Liver (tissue), 9 donors: ENCODE measurements around the gene GNAI2. TPM values are rescaled to one million over a fixed set of nuclear protein-coding genes. Genes with fewer than 3 reads are reported as not detected.

ENCODE experiments used
- DNase-seq: peaks from one replicate; pipeline ENCODE4 v3.0.0-alpha.2; 2017; ENCODE audit warnings: low spot score
- H3K27ac ChIP-seq, 2 donors: one replicate each; pipeline ENCODE4 v1.7.0; 2013; ENCODE audit warnings: inconsistent platforms in 2 of 2, low read length in 2 of 2, control low read depth in 1 of 2, low read depth in 1 of 2, mild to moderate bottlenecking in 1 of 2
- H3K27me3 ChIP-seq, 4 donors: one replicate each; pipeline versions ENCODE4 v1.6.1 to v1.7.0; 2013; ENCODE audit warnings: low read length in 3 of 4, inconsistent platforms in 1 of 4, mild to moderate bottlenecking in 1 of 4, moderate library complexity in 1 of 4; ENCODE audit not compliant: control insufficient read depth in 4 of 4, insufficient read depth in 4 of 4
- H3K36me3 ChIP-seq, 4 donors: one replicate each; pipeline versions ENCODE4 v1.6.1 to v1.7.0; 2013; ENCODE audit warnings: low read length in 3 of 4, mild to moderate bottlenecking in 3 of 4, low read depth in 1 of 4, moderate library complexity in 1 of 4; ENCODE audit not compliant: control insufficient read depth in 4 of 4, insufficient read depth in 3 of 4
- H3K4me1 ChIP-seq, 4 donors: one replicate each; pipeline versions ENCODE4 v1.6.1 to v1.7.0; 2013; ENCODE audit warnings: low read length in 3 of 4, mild to moderate bottlenecking in 3 of 4, moderate library complexity in 1 of 4; ENCODE audit not compliant: control insufficient read depth in 4 of 4, insufficient read depth in 4 of 4
- H3K4me3 ChIP-seq, 3 donors: one replicate each; pipeline versions ENCODE4 v1.6.1 to v1.7.0; 2013; ENCODE audit warnings: low read length in 3 of 3, control low read depth in 1 of 3, low read depth in 1 of 3, mild to moderate bottlenecking in 1 of 3
- H3K9ac ChIP-seq, 2 donors: one replicate each; pipeline ENCODE4 v1.7.0; 2013; ENCODE audit warnings: low read length in 2 of 2, mild to moderate bottlenecking in 2 of 2, moderate library complexity in 2 of 2, control low read depth in 1 of 2, low read depth in 1 of 2
- H3K9me3 ChIP-seq, 4 donors: one replicate each; pipeline versions ENCODE4 v1.6.1 to v1.7.0; 2013; ENCODE audit warnings: low read length in 3 of 4; ENCODE audit not compliant: control insufficient read depth in 4 of 4
- EGR1 ChIP-seq, 2 donors: IDR thresholded peaks; 2 replicates each; pipeline ENCODE4 v1.6.1; 2016 to 2018; ENCODE audit warnings: antibody characterized with exemption in 2 of 2, low read depth in 2 of 2
- FOXA1 ChIP-seq: IDR thresholded peaks from 2 replicates; pipeline ENCODE4 v1.6.1; 2016; ENCODE audit warnings: antibody characterized with exemption
- FOXA2 ChIP-seq: IDR thresholded peaks from 2 replicates; pipeline ENCODE4 v1.6.1; 2016; ENCODE audit warnings: antibody characterized with exemption
- GABPA ChIP-seq, 2 donors: IDR thresholded peaks in 1 of 2; conservative IDR thresholded peaks in 1 of 2; 2 replicates each; pipeline ENCODE4 v1.6.1; 2016; ENCODE audit warnings: antibody characterized with exemption in 2 of 2, mild to moderate bottlenecking in 1 of 2, moderate library complexity in 1 of 2
- HNF4A ChIP-seq, 2 donors: conservative IDR thresholded peaks; 2 replicates each; pipeline ENCODE4 v1.6.1; 2016; ENCODE audit warnings: antibody characterized with exemption in 2 of 2, mild to moderate bottlenecking in 2 of 2
- HNF4G ChIP-seq: IDR thresholded peaks from 2 replicates; pipeline ENCODE4 v1.6.1; 2016; ENCODE audit warnings: antibody characterized with exemption
- JUND ChIP-seq, 2 donors: IDR thresholded peaks; 2 replicates each; pipeline ENCODE4 v1.6.1; 2016; ENCODE audit warnings: antibody characterized with exemption in 2 of 2
- NR2F2 ChIP-seq: IDR thresholded peaks from 2 replicates; pipeline ENCODE4 v1.6.1; 2016; ENCODE audit warnings: antibody characterized with exemption
- RAD21 ChIP-seq, 2 donors: IDR thresholded peaks; 2 replicates each; pipeline ENCODE4 v1.6.1; 2016; ENCODE audit warnings: antibody characterized with exemption in 2 of 2, mild to moderate bottlenecking in 2 of 2
- RXRA ChIP-seq, 2 donors: IDR thresholded peaks; 2 replicates each; pipeline ENCODE4 v1.6.1; 2017 to 2018; ENCODE audit warnings: antibody characterized with exemption in 2 of 2, mild to moderate bottlenecking in 1 of 2
- SP1 ChIP-seq: IDR thresholded peaks from 2 replicates; pipeline ENCODE4 v1.6.1; 2018; ENCODE audit warnings: antibody characterized with exemption, mild to moderate bottlenecking
- TAF1 ChIP-seq: conservative IDR thresholded peaks from 2 replicates; pipeline ENCODE4 v1.6.1; 2016; ENCODE audit warnings: antibody characterized with exemption, mild to moderate bottlenecking
- YY1 ChIP-seq: IDR thresholded peaks from 2 replicates; pipeline ENCODE4 v1.6.1; 2016; ENCODE audit warnings: antibody characterized with exemption, mild to moderate bottlenecking
- WGBS: extraction: QIAGEN DNeasy Blood & Tissue Kit; methylation state at CpG from one replicate; pipeline ENCODE4 v1.1.7; 2013; 5-methylcytosine and 5-hydroxymethylcytosine counted together
- polyA plus RNA-seq, 2 donors: library from polyadenylated mRNA; stranded (reverse) in 1 of 2; unstranded in 1 of 2; fragments of 200-250 nt in 1 of 2; fragments of >200 nt in 1 of 2; fragmentation: Nextera tagmentation in 1 of 2; extraction: Ambion mirVana in 1 of 2; gene quantifications; one replicate each; pipeline versions ENCODE4 v1.2.1 to v1.2.3, GENCODE V29; 2013 to 2015
- total RNA-seq, 2 donors: library from RNA; depleted of rRNA; stranded (reverse); fragments of >200 nt; gene quantifications; one replicate each; pipeline ENCODE4 v1.2.3, GENCODE V29; 2014
- TF ChIP-seq, protein P1 (sequence below): IDR thresholded peaks from 2 replicates; pipeline ENCODE4 v1.6.1; 2016; ENCODE audit warnings: antibody characterized with exemption, mild to moderate bottlenecking
- TF ChIP-seq, protein P2 (sequence below): IDR thresholded peaks from 2 replicates; pipeline ENCODE4 v1.6.1; 2016; ENCODE audit warnings: antibody characterized with exemption
- TF ChIP-seq, protein P3 (sequence below): fragments of 150-350 bp; IDR thresholded peaks from 2 replicates; pipeline ENCODE4 v1.5.1; 2017; ENCODE audit warnings: improper control_type of control experiment, low read depth, low read length; ENCODE audit not compliant: missing input control
- TF ChIP-seq, protein P4 (sequence below): IDR thresholded peaks from 2 replicates; pipeline ENCODE4 v1.6.1; 2016; ENCODE audit warnings: antibody characterized with exemption
- TF ChIP-seq, protein P5 (sequence below): IDR thresholded peaks from 2 replicates; pipeline ENCODE4 v1.6.1; 2016; ENCODE audit warnings: antibody characterized with exemption
- donor health status: healthy.
- donor health status: healthy.
- donor health status: healthy.
- donor health status: healthy.
- donor health status: healthy.

GNAI2 gene
- total and polyA plus RNA-seq, 4 donors: 58.3 to 86.3 (median 62.3) TPM

DNA sequence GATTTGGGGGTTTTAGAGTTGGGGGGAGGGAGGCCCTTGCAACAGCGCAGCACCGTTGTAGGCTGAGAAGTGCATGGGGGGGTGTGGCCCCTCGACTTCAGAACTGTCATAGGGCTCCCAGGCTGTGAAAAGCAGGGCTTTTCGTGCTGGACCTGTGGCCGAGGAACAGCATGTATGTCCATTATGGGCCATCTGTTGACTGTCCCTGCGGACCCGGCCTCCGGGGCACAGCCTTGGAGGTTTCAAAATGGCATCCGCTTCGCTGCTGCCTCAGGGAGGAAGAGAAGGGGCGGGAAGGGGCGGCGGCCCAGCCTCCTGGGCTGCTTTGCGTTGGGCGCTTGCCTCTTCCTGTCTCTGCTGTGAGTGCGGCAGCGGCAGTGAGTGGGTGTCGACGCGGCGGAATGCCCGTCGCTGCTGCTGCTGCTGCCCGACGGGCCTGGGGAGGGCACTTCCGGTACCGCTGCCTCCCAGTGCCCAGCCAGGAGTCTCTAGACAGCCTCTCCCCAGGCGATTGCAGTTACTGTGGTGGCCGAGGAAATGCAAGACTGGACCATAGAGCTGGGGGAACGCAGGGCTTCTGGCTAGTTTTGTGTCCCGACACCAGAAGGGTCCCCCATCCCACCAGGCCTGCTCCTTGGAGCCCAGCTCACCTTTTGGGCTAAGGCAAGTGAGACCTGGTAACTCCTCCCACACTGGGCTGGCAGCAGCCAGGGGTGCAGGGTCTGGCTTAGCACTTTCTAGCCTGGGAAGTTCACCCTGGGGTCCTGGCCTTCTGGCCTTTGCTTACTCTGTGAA, 1.9 kb downstream of the GNAI2 start:
- Histone ChIP-seq H3K4me1 (peaks cover 18 to 63% (median 48%) of the 10 kb centered on the region in 4 donors), H3K27ac (peak overlapping the region; percentile 89 to 91), H3K9ac (peak overlapping the region; percentile 77 to 86), H3K4me3 (peak overlapping the region; percentile 70 to 83 (median 80)), H3K9me3 (no peaks in the 10 kb centered on the region), H3K27me3 (no peaks in the 10 kb centered on the region), H3K36me3 (no peaks in the 10 kb centered on the region)
- DNase-seq: peak; percentile 61
- 10% methylated on average over 31 of the region's 31 CpGs for WGBS
- TF ChIP-seq YY1 (peak; percentile 95), TAF1 (peak; percentile 50), HNF4G (no peak), SP1 (no peak), GABPA (IDR thresholded peaks at IDR 0.05 in 1 of 2, conservative IDR thresholded peaks at IDR 0.05 in 1 of 2) (peak; percentile 30 to 79), NR2F2 (peak; percentile 20), EGR1 (IDR thresholded peaks at IDR 0.05; ENCODE audit: low read depth in 2 of 2) (peak; percentile 17 to 27), RAD21 (IDR thresholded peaks at IDR 0.05) (no peak), FOXA1 (no peak)
- TF ChIP-seq, protein P1, sequence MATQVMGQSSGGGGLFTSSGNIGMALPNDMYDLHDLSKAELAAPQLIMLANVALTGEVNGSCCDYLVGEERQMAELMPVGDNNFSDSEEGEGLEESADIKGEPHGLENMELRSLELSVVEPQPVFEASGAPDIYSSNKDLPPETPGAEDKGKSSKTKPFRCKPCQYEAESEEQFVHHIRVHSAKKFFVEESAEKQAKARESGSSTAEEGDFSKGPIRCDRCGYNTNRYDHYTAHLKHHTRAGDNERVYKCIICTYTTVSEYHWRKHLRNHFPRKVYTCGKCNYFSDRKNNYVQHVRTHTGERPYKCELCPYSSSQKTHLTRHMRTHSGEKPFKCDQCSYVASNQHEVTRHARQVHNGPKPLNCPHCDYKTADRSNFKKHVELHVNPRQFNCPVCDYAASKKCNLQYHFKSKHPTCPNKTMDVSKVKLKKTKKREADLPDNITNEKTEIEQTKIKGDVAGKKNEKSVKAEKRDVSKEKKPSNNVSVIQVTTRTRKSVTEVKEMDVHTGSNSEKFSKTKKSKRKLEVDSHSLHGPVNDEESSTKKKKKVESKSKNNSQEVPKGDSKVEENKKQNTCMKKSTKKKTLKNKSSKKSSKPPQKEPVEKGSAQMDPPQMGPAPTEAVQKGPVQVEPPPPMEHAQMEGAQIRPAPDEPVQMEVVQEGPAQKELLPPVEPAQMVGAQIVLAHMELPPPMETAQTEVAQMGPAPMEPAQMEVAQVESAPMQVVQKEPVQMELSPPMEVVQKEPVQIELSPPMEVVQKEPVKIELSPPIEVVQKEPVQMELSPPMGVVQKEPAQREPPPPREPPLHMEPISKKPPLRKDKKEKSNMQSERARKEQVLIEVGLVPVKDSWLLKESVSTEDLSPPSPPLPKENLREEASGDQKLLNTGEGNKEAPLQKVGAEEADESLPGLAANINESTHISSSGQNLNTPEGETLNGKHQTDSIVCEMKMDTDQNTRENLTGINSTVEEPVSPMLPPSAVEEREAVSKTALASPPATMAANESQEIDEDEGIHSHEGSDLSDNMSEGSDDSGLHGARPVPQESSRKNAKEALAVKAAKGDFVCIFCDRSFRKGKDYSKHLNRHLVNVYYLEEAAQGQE: peak; percentile 30
- TF ChIP-seq, protein P2, sequence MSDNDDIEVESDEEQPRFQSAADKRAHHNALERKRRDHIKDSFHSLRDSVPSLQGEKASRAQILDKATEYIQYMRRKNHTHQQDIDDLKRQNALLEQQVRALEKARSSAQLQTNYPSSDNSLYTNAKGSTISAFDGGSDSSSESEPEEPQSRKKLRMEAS: no peak

DNA sequence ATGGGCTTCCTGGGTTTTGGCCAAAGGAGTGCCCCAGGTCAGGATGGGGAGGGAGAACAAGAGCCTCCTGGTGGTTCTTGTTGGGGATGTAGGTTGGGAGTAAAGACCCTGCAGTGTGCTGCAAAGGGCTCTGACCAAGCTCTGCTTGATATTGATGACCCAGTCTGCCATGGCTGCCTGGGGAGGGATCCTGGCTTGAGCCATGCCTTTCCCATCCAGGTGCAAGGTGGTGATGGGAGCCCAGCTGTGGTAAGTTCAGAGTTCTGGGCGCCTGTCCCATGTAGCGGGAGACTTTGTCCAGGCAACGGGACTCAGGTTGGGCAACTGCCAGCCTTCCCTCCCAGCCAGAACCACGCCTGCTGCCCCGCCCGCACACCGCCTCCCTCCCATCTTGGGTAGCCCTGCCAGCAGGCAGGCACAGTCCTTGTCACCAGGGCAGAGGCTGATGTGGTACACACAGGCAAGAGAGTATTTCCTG, 2.6 kb downstream of the GNAI2 start:
- H3K9ac ChIP-seq: peak overlapping the region; percentile 4 to 59
- H3K4me1 ChIP-seq: peaks cover 18 to 68% (median 50%) of the 10 kb centered on the region in 4 donors
- H3K9me3 ChIP-seq: no peaks in the 10 kb centered on the region
- whole genome bisulfite sequencing: 8% methylated on average over 7 of the region's 7 CpGs
- peak; percentile 76 for DNase-seq
- peak overlapping the region in 2 of 3 donors; percentile 80 to 83 for H3K4me3 ChIP-seq
- H3K27ac ChIP-seq: peak overlapping the region; percentile 89 to 91
- no peaks in the 10 kb centered on the region for H3K27me3 ChIP-seq
- H3K36me3 ChIP-seq: no peaks in the 10 kb centered on the region
- TF ChIP-seq, protein P1: peak; percentile 70
- TF ChIP-seq HNF4A (conservative IDR thresholded peaks at IDR 0.05) (peak; percentile 87 to 91), SP1 (peak; percentile 88), FOXA2 (peak; percentile 42), EGR1 (IDR thresholded peaks at IDR 0.05; ENCODE audit: low read depth in 2 of 2) (peak in 1 of 2 donors; percentile 69), TAF1 (no peak), HNF4G (peak; percentile 47), RXRA (IDR thresholded peaks at IDR 0.05) (peak; percentile 54 to 84), FOXA1 (peak; percentile 71), NR2F2 (no peak), RAD21 (IDR thresholded peaks at IDR 0.05) (peak; percentile 28 to 29), YY1 (peak; percentile 89), JUND (IDR thresholded peaks at IDR 0.05) (peak in 1 of 2 donors; percentile 51)
- TF ChIP-seq, protein P3, sequence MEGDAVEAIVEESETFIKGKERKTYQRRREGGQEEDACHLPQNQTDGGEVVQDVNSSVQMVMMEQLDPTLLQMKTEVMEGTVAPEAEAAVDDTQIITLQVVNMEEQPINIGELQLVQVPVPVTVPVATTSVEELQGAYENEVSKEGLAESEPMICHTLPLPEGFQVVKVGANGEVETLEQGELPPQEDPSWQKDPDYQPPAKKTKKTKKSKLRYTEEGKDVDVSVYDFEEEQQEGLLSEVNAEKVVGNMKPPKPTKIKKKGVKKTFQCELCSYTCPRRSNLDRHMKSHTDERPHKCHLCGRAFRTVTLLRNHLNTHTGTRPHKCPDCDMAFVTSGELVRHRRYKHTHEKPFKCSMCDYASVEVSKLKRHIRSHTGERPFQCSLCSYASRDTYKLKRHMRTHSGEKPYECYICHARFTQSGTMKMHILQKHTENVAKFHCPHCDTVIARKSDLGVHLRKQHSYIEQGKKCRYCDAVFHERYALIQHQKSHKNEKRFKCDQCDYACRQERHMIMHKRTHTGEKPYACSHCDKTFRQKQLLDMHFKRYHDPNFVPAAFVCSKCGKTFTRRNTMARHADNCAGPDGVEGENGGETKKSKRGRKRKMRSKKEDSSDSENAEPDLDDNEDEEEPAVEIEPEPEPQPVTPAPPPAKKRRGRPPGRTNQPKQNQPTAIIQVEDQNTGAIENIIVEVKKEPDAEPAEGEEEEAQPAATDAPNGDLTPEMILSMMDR: peak; percentile 9
- TF ChIP-seq, protein P4, sequence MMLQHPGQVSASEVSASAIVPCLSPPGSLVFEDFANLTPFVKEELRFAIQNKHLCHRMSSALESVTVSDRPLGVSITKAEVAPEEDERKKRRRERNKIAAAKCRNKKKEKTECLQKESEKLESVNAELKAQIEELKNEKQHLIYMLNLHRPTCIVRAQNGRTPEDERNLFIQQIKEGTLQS: no peak
- TF ChIP-seq, protein P5, sequence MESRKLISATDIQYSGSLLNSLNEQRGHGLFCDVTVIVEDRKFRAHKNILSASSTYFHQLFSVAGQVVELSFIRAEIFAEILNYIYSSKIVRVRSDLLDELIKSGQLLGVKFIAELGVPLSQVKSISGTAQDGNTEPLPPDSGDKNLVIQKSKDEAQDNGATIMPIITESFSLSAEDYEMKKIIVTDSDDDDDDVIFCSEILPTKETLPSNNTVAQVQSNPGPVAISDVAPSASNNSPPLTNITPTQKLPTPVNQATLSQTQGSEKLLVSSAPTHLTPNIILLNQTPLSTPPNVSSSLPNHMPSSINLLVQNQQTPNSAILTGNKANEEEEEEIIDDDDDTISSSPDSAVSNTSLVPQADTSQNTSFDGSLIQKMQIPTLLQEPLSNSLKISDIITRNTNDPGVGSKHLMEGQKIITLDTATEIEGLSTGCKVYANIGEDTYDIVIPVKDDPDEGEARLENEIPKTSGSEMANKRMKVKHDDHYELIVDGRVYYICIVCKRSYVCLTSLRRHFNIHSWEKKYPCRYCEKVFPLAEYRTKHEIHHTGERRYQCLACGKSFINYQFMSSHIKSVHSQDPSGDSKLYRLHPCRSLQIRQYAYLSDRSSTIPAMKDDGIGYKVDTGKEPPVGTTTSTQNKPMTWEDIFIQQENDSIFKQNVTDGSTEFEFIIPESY: peak; percentile 54
- TF ChIP-seq, protein P2: peak; percentile 84
